ENCODE results near the gene SEZ6.
A peak's percentile ranks its signal among the peaks of the same experiment; 100 is the strongest.

Gene SEZ6

DNA sequence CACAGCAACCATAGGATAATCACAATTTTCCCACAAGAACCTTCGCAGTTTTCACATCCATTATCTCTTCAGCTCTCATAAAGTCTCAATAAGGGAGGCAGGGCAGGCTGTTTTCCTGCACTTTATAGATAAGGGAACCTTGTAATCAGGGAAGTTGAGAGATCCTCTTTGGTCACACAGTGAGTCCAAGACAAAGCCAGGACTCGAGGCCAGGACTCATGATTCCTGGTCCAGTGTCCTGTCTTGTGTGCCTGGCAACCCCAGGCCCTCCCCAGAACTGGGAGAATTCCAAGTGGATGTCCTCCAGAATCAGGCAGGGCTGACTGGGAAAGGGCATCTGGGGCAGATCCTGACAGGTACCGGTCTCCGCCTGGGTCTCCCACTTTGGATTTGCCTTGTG is 31.4 kb downstream of the SEZ6 start:
- no peak for DNase-seq

DNA sequence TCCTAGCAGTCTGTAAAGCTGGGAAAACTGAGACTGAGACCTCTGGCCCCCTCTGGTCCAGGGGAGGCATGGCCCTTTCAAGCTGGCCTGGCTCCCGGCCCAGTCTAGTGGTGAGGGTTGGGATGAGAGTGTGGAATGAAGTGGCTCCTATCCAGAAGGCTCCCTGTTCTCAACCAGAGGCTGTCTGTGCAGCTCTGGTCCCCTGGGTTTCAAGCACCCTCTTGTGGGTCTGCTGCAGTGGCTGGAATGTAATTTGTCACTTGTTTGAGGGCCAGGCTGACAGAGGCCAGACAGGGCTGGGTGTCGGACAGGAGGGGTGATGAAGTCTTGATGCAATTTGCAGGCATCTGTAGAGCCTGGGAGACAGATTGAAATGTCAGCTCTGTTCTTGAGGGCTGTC is 32.4 kb downstream of the SEZ6 start:
- DNase-seq, result peak; percentile 49

DNA sequence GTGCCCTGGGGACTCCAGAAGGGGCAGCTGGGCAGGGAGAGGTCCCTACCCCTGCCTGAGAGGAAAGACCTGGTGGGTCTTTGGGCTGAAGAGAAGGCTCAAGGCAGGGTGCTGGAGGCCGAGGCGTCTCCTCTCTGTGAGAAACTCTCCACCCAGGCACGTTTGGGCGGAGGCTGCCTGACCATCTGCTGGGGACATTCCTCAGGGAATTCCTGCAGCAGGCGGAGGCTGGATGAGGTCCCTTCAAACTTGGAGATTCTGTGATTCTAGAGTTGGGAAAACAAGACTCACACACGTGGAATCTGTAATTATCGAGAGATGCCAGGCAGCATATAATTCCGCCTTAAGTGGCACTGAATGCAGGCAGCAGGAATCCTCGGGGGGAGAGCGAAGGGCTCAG is 33.4 kb downstream of the SEZ6 start:
- no peak for DNase-seq

- no peak for DNase-seq
These were observed 35.0 kb downstream of the SEZ6 start for GRCh38 chr17:28970879-28971278.

- DNase-seq, result no peak
These were observed 36.0 kb downstream of the SEZ6 start for GRCh38 chr17:28969706-28970393.

DNA sequence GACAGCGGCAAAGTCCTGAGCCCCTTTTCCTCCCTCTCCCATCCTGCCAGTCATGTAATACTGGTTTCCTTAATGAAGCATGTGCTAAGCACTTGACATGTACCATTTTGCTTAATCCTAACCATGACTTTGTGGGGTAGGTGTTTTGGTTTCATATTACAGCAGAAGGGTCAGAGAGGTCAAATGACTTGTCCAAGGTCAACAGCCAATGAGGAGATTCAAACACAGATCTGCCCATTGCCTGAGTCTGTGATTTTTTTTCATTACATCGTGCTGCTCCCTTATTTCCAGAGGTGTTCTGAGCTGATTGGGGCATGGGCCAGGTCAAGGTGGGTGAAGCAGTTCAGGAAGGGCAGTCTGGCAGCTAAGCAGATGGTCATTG is 36.9 kb downstream of the SEZ6 start:
- DNase-seq, result no peak

- DNase-seq, result no peak
These were observed 37.5 kb downstream of the SEZ6 start for GRCh38 chr17:28968231-28968913.

GRCh38 chr17:28967221-28968135 is 38.4 kb downstream of the SEZ6 start:
- no peak for DNase-seq

DNA sequence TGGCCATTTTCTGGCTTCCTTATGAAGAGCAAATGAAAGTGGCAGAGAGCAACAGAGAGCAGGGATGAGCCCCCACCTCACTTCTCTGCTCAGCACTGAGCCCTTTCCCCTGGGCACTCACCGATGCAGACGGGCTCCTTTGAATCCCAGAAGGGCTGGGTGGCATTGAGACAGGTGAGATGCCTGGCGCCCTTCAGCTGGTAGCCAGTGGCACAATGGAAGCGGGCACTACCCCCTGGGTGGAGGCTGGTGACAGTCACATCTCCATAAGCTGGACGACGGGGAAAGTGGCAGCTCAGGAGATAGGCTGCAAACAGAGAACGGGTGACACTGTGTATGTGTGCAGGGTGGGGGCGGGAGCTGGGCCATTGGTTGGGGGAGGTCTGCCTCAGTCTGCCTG is 42.0 kb downstream of the SEZ6 start:
- no peak for DNase-seq

DNA sequence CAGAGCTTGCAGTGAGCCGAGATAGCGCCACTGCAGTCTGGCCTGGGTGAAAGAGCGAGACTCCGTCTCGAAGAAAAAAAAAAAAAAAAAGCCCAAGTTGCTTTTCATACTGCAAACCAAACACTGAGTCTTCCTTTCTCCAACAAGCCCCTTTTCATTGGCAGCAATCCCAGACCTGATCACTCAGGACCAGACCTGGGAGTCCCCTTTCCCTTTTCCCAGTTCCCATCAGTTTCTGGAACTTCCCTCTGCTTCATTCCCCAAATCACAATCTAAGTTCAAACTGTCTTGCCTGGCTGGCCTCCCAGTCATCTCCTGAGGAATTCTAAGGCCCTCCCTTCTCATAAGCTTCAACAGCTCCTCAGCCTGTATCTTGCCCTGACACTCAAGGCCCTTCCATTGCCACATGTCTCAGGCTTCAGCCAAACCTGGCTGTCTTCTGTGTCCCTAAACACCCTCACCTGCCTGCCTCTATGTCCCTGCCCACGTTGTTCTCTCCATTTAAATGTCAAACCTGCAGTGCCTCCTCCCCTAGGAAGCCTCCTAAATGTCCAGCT is 42.7 kb downstream of the SEZ6 start:
- no peak for DNase-seq

DNA sequence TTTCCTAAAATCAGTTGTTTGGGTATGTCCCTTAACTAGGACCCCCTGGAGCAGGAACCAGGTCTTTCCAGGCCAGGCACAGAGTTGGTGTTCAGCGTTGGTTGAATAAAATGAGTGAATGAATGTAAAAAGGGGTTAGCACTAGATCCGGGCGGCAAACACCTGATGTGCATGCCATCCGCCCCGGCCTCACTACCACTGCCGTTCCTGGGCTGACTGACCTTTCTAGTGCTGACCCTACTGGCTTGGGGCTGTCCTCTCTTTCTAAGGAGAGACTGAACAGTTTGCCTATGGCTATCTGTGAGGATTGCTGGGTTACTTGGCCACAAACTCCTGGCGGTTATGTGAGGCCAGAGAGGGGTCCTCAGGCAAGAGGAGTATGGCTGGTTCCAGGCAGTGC is 44.4 kb downstream of the SEZ6 start:
- DNase-seq, result no peak

GRCh38 chr17:28960256-28961061 is 45.4 kb downstream of the SEZ6 start:
- no peak for DNase-seq

GRCh38 chr17:28959471-28959871 is 46.4 kb downstream of the SEZ6 start:
- no peak for DNase-seq

DNA sequence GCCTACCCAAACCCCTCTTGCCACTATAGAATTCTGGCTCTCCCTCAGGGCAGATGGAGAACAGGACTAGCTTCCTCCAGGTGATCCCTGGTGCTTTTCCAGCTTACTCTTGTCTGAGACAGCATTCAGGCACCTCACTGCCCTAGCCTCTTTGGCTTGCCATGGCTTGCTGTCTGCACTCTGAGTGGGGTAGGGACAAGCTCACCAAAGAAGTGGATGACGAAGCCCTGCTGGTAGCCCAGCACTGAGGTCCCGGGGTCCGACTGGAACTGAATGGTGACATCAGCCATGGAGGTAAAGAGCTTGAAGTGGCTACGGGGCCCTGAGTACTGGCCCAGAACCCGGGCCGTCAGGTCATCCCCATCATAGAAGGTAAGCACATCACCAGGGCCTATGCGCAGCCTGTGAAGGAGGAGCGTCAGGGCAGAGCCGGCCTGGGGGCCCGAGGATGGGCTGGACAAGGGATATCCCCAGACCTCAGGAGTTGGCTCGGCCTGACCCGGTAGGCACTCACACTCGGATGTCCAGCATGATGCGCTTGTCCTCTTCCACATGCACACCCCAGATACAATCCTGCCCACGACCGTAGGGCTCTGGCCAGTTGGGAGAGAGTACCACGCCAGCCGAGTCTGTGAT is 46.9 kb downstream of the SEZ6 start:
- no peak for DNase-seq

DNA sequence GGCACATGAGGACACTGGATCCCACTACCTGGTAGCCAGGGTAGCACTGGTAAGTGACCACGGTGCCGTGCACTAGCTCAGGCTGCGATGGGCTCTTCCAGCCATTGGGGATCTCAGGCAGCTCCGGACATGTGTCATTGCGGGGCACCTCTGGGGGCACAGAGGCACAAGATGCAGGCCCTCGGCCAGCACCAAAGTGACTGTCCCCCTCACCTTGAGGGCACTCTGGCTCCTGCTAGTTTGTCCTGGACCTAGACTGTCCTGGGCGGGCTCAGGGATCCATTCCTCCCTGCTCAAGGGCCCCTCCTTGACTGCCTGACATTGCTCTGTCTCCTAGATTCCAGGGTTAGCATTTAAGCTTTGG is 47.9 kb downstream of the SEZ6 start:
- no peak for DNase-seq

DNA sequence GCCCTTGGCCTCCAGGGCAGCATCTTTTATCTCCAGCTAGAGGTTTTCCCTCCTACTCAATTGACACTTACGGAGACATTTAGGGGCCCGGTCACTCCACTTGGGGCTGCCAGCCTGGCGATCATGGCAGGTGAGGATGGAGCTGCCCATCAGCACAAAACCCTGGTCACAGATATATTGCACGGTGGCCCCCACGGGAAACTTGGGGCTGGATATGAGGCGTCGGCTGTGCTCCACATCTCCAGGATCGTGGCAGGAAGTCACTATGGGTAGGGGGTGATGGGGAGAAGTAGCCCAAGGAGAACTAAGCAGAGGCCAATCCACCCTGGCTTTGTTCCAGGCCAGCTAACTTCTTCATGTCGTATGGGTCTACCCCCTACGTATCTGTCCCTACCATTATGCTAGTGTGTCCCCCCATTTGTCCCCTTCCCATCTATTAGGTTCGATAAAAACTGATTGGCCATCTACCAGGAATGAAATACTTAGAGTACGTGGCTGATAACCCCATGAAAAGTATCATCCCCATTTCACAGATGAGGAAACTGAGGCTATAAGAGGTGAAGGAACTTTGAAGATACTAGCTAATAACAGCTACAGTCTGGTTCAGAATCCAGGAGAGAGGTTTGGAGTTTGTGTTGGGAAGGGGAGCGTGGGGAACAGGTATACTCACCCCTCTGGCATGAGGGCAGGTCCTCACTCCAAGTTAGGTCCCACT is 48.4 kb downstream of the SEZ6 start:
- DNase-seq, result no peak

- DNase-seq, result no peak
These were observed 49.0 kb downstream of the SEZ6 start for GRCh38 chr17:28956861-28957260.

- DNase-seq, result no peak
These were observed 49.7 kb downstream of the SEZ6 start for GRCh38 chr17:28956112-28956511.

DNA sequence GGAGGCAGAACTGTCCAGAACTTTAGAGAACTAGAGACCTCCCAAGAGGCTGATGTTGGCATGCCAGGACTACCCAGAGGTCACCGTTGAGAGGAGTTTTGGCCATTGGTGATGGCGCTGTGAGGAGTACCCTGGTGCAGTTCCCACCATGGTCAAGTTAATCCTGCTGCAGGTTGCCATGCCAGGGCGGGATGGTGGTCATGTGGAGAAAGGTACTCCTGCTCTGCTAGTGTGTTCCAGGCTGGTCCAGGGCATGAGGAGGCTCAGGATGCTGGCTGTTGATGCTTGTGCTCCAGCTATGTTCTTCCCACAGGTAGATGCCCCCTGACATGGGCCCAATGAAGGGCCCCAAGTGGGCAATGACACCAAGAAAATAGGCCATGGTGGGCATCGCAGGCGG is 50.4 kb downstream of the SEZ6 start:
- no peak for DNase-seq

DNA sequence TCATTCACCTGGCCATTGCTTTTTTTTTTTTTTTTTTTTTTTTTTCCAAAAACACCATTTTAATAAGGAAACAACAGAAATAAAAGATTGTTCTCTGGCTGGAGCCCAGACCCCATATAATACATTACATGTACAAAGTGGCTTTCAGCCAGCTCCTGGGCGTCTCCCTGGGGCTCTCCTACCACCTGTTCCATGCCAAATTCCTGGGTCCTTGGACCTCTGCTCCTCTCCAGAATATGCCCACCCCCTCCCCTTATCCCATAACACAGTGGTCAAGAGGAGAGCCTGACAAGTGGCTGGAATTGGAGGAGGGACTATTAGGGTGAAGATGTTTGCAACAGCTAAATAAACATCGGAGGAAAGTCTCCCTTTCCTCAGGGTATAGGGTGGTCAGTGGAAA is 50.9 kb downstream of the SEZ6 start:
- no peak for DNase-seq

DNA sequence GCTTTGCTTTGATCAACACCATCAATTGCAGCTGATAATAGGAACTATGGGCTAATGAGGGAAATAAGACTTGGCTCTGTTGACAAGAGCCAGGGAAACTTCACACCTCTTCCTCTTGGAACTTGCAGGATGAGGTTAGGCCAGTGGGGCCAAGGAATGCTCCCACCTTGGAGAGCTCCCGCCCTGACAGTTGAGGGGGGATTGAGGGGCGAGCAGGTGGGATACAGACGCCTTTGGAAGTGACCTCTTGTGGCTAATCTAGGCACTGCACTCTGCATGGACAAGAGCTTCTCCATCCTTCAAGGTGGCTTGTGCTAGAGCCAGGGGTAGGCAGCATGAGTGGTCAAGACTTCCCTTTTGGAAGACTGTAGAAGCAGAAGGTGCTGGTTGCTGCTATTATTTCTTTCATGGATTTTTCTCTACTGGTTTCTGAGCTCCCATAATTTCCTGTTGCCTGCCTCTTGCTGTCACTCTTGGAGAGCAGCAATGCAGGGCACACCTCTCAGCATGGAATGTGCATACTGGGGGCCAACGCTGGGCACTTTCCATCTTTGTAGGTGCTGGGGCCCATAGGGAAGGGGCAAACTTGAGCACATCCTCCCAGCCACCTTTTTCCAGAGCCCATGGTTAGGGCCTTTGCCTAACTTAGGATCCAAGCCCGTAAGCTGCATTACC is 52.3 kb downstream of the SEZ6 start:
- DNase-seq, result no peak
